T47D (cell line): ENCODE data around the gene ZEB2.

Source experiments
- DNase-seq, 2 experiments: peaks; one replicate each; pipeline versions ENCODE4 v3.0.0 to v3.0.0-alpha.2; 2011 to 2012; ENCODE audit warnings: low read depth in 1 of 2, low spot score in 1 of 2
- JUND ChIP-seq: IDR thresholded peaks from 2 replicates; pipeline ENCODE4 v1.6.1; 2012; ENCODE audit warnings: low read depth
- in situ Hi-C: cut with HindIII; loops from 2 replicates; pipeline ENCODE4 v1.10.0; 2016; ENCODE audit warnings: low sequenced_read_pairs, low pct_unique_long_range_greater_than_20kb

Gene ZEB2

GRCh38 chr2:144467502-144468137 is 52.3 kb downstream of the ZEB2 start:
- no peak for DNase-seq
- TF ChIP-seq JUND = no peak
- in situ Hi-C loops = no loop called here

DNA sequence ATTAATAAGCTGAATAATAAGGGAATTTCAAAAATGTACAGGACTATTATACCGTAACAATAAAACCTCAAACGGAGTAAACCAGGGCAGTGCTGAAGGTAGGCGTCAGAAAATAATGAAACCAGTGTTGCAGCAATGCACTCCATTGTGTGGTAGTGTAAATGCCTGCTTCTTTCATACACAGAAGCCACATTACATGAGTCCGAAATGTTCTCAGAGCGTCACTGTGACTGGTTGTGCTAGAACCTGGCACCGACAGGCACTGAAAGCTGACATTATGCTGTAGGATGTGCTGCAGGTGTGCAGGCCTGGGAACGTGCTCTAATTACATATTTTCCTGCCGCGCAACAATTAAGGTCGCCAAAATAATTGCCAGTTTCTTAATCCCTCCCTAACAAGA is 53.3 kb downstream of the ZEB2 start:
- in situ Hi-C loops = no loop called here
- no peak for DNase-seq
- TF ChIP-seq JUND = no peak

- in situ Hi-C loops = no loop called here
- no peak for TF ChIP-seq JUND
These were observed 54.2 kb downstream of the ZEB2 start for GRCh38 chr2:144465749-144466148.

GRCh38 chr2:144464730-144465129 is 55.2 kb downstream of the ZEB2 start:
- in situ Hi-C loops = no loop called here
- DNase-seq = no peak
- no peak for TF ChIP-seq JUND

More at GRCh38 chr2:144465749-144466148, 54.2 kb downstream of the ZEB2 start:
- no peak for DNase-seq

DNA sequence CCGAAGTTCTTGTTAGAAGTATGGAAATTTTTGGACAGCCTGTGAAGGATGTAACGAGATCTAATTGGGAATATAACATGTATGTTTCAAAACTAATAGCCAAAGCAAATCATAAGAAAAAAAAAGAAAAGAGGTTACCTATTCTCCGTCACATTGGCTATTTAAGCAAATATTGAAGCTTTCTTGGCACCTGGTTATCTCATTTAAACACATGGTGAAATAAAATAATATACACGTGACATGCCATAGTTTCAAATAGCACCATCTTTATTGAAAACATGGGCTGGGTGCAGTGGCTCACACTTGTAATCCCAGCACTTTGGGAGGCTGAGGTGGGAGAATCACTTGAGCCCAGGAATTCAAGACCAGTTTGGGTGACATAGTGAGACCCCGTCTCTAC is 56.7 kb downstream of the ZEB2 start:
- in situ Hi-C loops = no loop called here
- no peak for DNase-seq
- no peak for TF ChIP-seq JUND

GRCh38 chr2:144462266-144462665 is 57.7 kb downstream of the ZEB2 start:
- DNase-seq = no peak
- in situ Hi-C loops = no loop called here
- TF ChIP-seq JUND = no peak

DNA sequence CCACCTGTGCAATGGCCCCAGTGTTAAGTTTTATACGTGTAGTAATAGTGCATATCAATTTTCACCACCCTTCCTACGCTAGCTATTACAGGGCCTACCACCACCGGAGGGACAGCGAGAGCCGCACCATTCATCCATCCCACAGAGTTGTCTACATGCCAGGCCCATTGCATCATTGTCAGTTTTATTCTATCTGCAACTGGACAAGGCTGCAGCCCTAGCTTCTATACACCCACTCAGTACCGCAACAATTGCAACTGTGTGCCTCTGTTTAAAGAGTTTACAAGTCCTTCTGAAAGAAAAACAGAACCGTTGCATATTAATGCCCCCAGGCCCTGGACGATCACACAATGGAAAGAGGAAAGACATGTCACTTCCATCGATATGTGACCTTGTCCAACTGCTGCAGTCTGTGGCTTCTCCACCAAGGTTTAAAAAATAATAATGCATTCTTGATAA is 58.6 kb downstream of the ZEB2 start:
- TF ChIP-seq JUND = no peak
- no peak for DNase-seq
- in situ Hi-C loops = no loop called here

DNA sequence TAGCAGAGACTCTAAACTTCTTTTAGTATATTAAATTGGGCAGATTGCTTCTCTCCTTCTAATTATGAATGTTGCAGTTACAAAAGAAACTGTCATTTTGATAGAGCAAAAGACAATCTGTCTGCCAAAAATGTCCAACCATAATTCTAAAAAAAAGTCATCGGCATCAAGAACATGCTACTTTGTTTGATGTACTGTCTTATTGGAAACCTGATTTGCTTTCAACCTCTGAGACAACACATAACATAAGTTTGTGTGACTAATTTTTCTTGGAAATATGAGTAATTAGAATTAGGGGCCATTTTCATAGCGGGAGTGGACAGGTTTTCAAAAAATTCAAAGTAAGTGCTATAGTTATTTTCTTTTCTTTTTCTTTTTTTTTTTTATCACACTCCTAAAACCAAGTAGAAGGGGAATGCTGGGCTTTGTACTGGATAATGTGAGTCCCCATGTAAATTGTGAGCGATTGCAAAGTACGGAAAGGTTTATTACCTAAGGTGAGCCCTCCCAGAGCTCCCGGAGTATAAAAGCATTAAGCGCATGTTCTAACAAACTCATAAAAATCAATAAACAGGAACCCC is 59.1 kb downstream of the ZEB2 start:
- in situ Hi-C loops = no loop called here
- DNase-seq = no peak
- no peak for TF ChIP-seq JUND

DNA sequence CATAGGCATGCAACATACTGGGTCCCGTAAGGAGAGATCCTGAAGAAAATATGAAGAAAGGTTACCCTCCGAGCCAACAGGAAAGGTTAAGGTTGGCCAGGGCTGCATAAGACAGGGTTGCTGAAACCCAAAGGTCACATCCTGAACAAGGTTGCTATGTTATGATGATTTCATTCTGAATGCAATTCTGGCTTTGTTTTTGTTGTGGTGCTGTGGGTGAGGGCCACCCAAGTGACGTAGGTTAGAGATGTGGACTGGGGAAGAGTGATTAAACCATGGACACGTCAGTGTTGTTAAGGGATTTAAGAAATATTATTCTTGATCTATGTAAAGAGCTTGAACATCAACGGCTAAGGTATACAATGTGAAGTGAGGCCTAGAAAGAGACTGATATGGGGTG is 60.0 kb downstream of the ZEB2 start:
- in situ Hi-C loops = no loop called here
- TF ChIP-seq JUND = no peak
- DNase-seq = no peak

DNA sequence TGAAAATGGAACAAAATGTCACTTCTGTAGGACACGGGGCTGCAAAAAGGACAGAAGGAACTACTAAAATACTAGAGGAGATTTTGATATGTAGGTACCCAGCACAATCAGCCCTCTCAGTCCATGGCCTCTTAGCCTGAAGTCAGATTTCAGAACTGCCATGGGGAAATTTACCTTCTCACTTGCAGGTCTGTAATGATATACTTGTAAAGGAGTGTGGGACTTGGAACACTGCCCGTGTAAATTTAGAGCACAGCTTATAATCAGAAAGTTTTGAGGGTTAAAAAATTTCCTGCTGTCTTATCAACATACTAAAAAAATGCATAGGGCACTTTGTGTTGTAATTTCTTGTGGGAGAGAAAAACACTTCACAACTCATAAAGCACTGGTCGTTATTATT is 60.6 kb downstream of the ZEB2 start:
- no peak for DNase-seq
- TF ChIP-seq JUND = no peak
- in situ Hi-C loops = no loop called here

- no peak for TF ChIP-seq JUND
- in situ Hi-C loops = no loop called here
- no peak for DNase-seq
These were observed 61.4 kb downstream of the ZEB2 start for GRCh38 chr2:144458541-144458940.

- peak in 1 of 2 experiments; percentile 37 for DNase-seq
- in situ Hi-C loops = no loop called here
- TF ChIP-seq JUND = no peak
These were observed 63.2 kb downstream of the ZEB2 start for GRCh38 chr2:144456680-144457079.

DNA sequence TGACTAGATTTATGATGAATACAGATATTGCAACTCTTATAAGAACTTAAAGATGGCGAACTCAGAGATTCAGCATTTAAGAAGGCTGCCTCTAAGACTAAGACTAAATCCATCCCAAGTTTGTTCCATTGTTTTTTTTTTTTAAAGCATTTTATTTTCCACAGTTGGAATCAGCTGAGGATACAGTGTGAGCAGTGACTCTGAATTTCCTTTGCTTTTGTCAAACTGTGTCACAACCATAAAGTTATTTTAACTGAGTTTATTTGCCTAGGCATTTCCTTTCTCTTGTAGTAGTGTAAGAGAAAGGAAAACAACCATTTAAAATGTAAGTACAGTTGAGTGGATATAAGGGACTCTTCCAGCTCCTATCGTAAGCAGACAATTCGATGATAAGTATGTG is 63.9 kb downstream of the ZEB2 start:
- in situ Hi-C loops = no loop called here
- no peak for TF ChIP-seq JUND
- DNase-seq = no peak

GRCh38 chr2:144454466-144455287 is 65.2 kb downstream of the ZEB2 start:
- in situ Hi-C loops = no loop called here
- no peak for TF ChIP-seq JUND
- no peak for DNase-seq
